Transverse colon (tissue), 4 donors: ENCODE results near the gene VMAC. TPM values are rescaled to one million over a fixed set of nuclear protein-coding genes. Genes with fewer than 3 reads are reported as not detected.

Experiments
- DNase-seq: peaks from one replicate; pipeline ENCODE4 v3.0.0-alpha.2; 2019
- H3K27ac ChIP-seq, 4 donors: fragments of 200-600 bp; sonication (generic); 2 replicates each; pipeline ENCODE4 v1.5.1; 2016 to 2018; ENCODE audit warnings: inconsistent platforms in 4 of 4
- H3K27me3 ChIP-seq: fragments of 200-600 bp; sonication (generic); 2 replicates; pipeline ENCODE4 v1.5.1; 2017; ENCODE audit warnings: inconsistent platforms
- H3K36me3 ChIP-seq, 4 donors: fragments of 200-600 bp; sonication (generic); 2 replicates each; pipeline ENCODE4 v1.5.1; 2017 to 2019; ENCODE audit warnings: inconsistent platforms in 4 of 4
- H3K4me1 ChIP-seq, 4 donors: fragments of 200-600 bp; sonication (generic); 2 replicates each; pipeline ENCODE4 v1.5.1; 2017 to 2020; ENCODE audit warnings: inconsistent platforms in 4 of 4
- H3K4me3 ChIP-seq, 4 donors: fragments of 200-600 bp; sonication (generic); 1 replicate in 1 of 4; 2 replicates in 3 of 4; pipeline versions ENCODE4 v1.5.1 to v1.6.1; 2017 to 2019; ENCODE audit warnings: inconsistent platforms in 4 of 4
- H3K9me3 ChIP-seq, 2 donors: fragments of 200-600 bp; sonication (generic); 2 replicates each; pipeline ENCODE4 v1.5.1; 2017 to 2019; ENCODE audit warnings: inconsistent platforms in 2 of 2
- EP300 ChIP-seq: sonication (generic); formaldehyde crosslinking; IDR thresholded peaks from one replicate; pipeline ENCODE4 v1.6.1; 2017; ENCODE audit warnings: antibody characterized with exemption, low read depth
- POLR2A ChIP-seq: fragments of 450-650 bp; IDR thresholded peaks from one replicate; pipeline ENCODE4 v1.6.1; 2016; ENCODE audit warnings: antibody characterized with exemption, mild to moderate bottlenecking, moderate library complexity
- POLR2AphosphoS5 ChIP-seq, 3 donors: sonication (generic); formaldehyde crosslinking; IDR thresholded peaks; one replicate each; pipeline ENCODE4 v1.6.1; 2016; ENCODE audit warnings: antibody characterized with exemption in 3 of 3
- WGBS, 2 donors: methylation state at CpG; one replicate each; pipeline ENCODE4 v1.1.5; 2018; ENCODE audit warnings: low coverage in 1 of 2; 5-methylcytosine and 5-hydroxymethylcytosine counted together
- in situ Hi-C, 4 donors: fragments of 200-750 bp; cut with MboI; loops; one replicate each; pipeline versions ENCODE4 v1.15.0 to v1.15.1; 2017; ENCODE audit warnings: low sequenced_read_pairs in 3 of 4, low pct_ligation_motif_present in 1 of 4, low pct_unique_long_range_greater_than_20kb in 1 of 4
- intact Hi-C: fragments of 100-400 bp; cut with DNase I; formaldehyde crosslinking; loops from one replicate; pipeline ENCODE4 v1.15.1; 2023; ENCODE audit warnings: low total_unique reads
- total RNA-seq, 4 donors: library from RNA; depleted of rRNA; stranded (reverse); fragments of >200 nt; gene quantifications; one replicate each; pipeline ENCODE4 v1.1.0, GENCODE V29; 2016
- TF ChIP-seq, protein P1 (sequence below), 5 experiments: fragments of 200-600 bp in 3 of 5; fragments of 450-650 bp in 2 of 5; sonication (generic) in 3 of 5; IDR thresholded peaks; 1 replicate in 2 of 5; 2 replicates in 3 of 5; pipeline ENCODE4 v1.5.1; 2016 to 2017; ENCODE audit warnings: antibody characterized with exemption in 5 of 5, inconsistent platforms in 3 of 5, mild to moderate bottlenecking in 2 of 5, moderate library complexity in 1 of 5

VMAC gene
- total RNA-seq, 4 donors from 2014 or later, result 8.9 to 59.5 (median 18.4) TPM

DNA sequence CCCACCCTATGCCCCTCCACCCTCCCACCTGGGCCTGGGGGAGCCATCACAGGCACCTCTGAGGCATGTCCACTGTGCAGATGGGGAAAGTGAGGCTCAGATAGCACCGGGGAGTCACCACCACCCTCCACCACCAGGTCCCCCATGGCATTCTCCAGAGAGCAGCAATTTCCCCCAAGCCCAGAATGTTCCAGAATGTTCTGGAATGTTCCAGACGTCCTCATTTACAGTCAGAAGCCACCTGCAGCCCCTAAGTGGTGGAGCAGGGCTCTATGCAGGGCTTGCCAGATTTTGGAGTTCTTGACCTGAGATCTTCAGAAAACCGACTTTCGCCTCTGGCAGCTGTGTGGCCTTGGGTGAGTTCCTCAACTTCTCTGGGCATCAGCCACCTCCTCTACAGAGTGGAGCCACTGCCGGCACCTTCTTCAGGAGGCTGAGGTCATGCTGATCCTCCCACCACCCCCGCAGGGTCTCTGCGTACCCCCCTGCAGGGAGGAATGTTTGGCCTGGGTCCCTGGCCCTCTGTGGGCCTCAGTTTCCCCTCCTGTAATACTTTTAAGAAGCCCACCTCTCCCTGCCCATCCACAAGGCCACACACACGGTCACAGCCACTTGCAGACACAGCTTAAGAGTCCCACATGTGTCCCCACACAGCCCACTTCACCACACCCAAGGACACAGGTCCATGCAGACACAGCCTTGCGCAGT is 40.5 kb upstream of the VMAC start:
- 77% methylated on average over 9 of the region's 9 CpGs; no CpG with 5 or more reads in 1 of the 2 donors for WGBS, 2 donors
- no peaks in the 10 kb centered on the region for H3K36me3 ChIP-seq
- no peak for TF ChIP-seq POLR2AphosphoS5 (IDR thresholded peaks at IDR 0.05)
- TF ChIP-seq, protein P1, sequence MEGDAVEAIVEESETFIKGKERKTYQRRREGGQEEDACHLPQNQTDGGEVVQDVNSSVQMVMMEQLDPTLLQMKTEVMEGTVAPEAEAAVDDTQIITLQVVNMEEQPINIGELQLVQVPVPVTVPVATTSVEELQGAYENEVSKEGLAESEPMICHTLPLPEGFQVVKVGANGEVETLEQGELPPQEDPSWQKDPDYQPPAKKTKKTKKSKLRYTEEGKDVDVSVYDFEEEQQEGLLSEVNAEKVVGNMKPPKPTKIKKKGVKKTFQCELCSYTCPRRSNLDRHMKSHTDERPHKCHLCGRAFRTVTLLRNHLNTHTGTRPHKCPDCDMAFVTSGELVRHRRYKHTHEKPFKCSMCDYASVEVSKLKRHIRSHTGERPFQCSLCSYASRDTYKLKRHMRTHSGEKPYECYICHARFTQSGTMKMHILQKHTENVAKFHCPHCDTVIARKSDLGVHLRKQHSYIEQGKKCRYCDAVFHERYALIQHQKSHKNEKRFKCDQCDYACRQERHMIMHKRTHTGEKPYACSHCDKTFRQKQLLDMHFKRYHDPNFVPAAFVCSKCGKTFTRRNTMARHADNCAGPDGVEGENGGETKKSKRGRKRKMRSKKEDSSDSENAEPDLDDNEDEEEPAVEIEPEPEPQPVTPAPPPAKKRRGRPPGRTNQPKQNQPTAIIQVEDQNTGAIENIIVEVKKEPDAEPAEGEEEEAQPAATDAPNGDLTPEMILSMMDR (IDR thresholded peaks at IDR 0.05), result no peak
- no peak for TF ChIP-seq EP300
- TF ChIP-seq POLR2A, result no peak
- intact Hi-C loops, result no loop called here
- H3K27ac ChIP-seq, result no peak overlapping the region
- H3K27me3 ChIP-seq, result no peaks in the 10 kb centered on the region
- no peaks in the 10 kb centered on the region for H3K9me3 ChIP-seq
- DNase-seq, result no peak
- H3K4me1 ChIP-seq, result no peaks in the 10 kb centered on the region
- H3K4me3 ChIP-seq, result no peak overlapping the region
- in situ Hi-C loops, result no loop called here

DNA sequence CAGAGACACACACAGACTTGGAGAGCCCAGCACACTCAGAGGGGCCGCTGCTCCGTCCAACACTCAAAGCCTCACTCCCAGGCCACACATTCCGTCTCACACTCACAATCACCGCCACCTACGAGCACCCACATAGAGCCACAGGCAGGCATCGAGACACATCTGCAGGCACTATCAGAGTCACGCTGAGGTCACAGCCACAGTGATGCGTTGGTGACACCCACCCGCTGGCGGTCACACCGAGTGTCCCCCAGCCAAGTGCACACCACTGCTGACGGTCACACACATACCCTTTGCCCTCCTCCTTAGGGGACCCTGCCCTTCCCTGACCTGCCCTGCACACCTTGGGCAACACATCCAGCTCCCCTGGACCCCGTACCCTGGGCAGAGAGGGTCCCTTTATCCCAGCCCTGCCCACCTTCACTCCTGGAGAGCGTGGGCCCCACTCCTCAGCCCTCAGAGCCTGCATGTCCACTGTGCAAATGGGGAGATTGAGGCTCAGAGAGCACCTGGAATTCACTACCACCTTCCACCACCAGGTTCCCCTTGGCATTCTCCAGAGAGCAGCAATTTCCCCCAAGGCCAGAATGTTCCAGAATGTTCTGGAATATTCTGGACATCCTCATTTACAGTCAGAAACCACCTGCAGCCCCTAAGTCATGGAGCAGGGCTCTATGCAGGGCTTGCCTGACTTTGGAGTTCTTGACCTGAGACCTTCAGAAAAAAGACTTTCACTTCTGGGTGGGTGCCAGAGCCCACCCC is 39.8 kb upstream of the VMAC start:
- no peak overlapping the region for H3K4me3 ChIP-seq
- H3K27me3 ChIP-seq, result no peaks in the 10 kb centered on the region
- no peaks in the 10 kb centered on the region for H3K36me3 ChIP-seq
- H3K4me1 ChIP-seq, result no peaks in the 10 kb centered on the region
- 88% methylated on average over 14 of the region's 14 CpGs; no CpG with 5 or more reads in 1 of the 2 donors for WGBS, 2 donors
- no peak for DNase-seq
- no peak overlapping the region for H3K27ac ChIP-seq
- in situ Hi-C loops (no loop called here), intact Hi-C loops (no loop called here)
- H3K9me3 ChIP-seq, result no peaks in the 10 kb centered on the region
- TF ChIP-seq POLR2A (no peak), EP300 (no peak), POLR2AphosphoS5 (IDR thresholded peaks at IDR 0.05) (no peak)
- TF ChIP-seq, protein P1 (IDR thresholded peaks at IDR 0.05), result peak in 3 of 5 experiments; percentile 20 to 27 (median 20)

DNA sequence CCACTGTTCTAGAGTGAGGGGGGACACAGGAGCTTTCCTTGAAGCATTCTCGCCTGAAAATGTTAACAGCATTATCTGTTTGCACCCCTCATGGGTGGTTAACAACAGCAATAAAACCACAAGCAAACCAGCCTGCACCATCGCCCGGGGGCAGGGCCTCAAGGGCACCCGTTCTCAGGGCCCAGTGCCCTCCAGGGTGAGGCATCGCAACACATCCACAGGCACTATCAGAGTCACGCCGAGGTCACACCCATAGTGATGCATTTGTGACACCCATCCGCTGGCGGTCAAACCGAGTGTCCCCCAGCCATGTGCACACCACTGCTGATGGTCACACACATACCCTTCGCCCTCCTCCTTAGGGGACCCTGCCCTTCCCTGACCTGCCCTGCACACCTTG is 38.9 kb upstream of the VMAC start:
- no peaks in the 10 kb centered on the region for H3K9me3 ChIP-seq
- in situ Hi-C loops (no loop called here), intact Hi-C loops (no loop called here)
- no peaks in the 10 kb centered on the region for H3K4me1 ChIP-seq
- H3K36me3 ChIP-seq, result no peaks in the 10 kb centered on the region
- no peak overlapping the region for H3K27ac ChIP-seq
- 73% methylated on average over 11 of the region's 11 CpGs; no CpG with 5 or more reads in 1 of the 2 donors for WGBS, 2 donors
- no peak overlapping the region for H3K4me3 ChIP-seq
- DNase-seq, result no peak
- TF ChIP-seq EP300 (no peak), POLR2AphosphoS5 (IDR thresholded peaks at IDR 0.05) (no peak), POLR2A (no peak)
- TF ChIP-seq, protein P1 (IDR thresholded peaks at IDR 0.05), result no peak
- H3K27me3 ChIP-seq, result no peaks in the 10 kb centered on the region

DNA sequence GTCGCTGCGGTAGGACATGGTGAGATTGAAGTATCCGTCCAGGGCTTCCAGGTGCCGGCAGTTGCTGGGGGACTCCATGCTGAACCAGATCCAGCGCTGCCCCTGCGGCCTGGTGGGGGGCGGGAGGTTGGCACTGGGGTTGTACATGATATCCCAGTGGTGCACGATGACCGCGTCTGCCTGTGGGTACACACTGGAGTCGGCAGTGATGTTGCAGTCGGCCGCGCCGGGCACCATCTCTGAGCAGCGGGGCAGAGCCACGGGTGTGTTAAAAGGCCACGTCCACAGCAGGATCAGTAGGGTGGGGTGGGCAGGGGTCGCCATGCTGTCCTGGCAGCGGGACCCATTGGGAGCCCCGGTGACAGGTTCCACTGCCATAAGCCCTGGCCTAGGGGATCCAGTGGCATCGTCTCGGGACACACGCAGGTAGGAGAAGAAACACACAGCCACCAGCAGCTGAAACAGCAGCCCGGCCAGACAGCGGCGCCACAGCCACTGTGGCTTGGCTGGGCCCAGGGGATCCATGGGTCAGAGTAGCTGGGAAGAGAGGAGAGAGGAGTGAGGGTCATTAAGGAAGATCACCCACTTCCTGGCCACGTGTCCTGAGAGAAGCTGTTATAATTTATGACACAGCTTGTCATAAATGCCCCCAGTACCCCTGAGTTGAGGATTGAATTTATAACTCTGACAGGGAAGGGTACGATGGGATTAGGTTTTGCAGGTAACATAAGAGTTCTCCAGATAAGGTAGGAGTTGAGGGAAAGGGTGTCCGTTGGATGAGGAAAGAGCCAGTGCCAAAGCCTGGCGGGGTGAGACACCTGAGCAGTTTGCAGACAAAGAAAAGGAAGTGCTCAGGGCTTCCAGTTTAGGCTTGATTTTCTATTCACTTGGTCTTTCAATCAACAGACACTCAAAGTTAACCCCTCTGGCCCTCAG is 37.2 kb upstream of the VMAC start:
- no peak overlapping the region for H3K4me3 ChIP-seq

More for the DNA sequence above, 37.2 kb upstream of the VMAC start:
- no peak for DNase-seq
- in situ Hi-C loops, result no loop called here
- WGBS, 2 donors, result 31 to 87% methylated on average over 4 to 25 of the region's 31 CpGs
- no peaks in the 10 kb centered on the region for H3K9me3 ChIP-seq
- intact Hi-C loops, result no loop called here
- H3K27ac ChIP-seq, result no peak overlapping the region
- no peaks in the 10 kb centered on the region for H3K27me3 ChIP-seq
- TF ChIP-seq POLR2AphosphoS5 (IDR thresholded peaks at IDR 0.05), result no peak
- TF ChIP-seq POLR2A, result no peak
- TF ChIP-seq, protein P1 (IDR thresholded peaks at IDR 0.05), result no peak
- TF ChIP-seq EP300, result no peak
- H3K4me1 ChIP-seq, result no peaks in the 10 kb centered on the region
- no peaks in the 10 kb centered on the region for H3K36me3 ChIP-seq
